HCT116 (cell line): ENCODE data around the gene HOXD9. TPM values are rescaled to one million over a fixed set of nuclear protein-coding genes. Genes with fewer than 3 reads are reported as not detected.

Source experiments
- ATAC-seq: fragments of 200-7000 bp; cut with Tn5 transposase; 2 replicates; pipeline ENCODE4 v1.9.1; 2020; ENCODE audit warnings: mild to moderate bottlenecking, moderate library complexity
- BruUV-seq: library from RNA; stranded (reverse); fragments of 400-500 nt; replicated peaks from 2 replicates; lab custom pipeline; 2021; lab: Mats Ljungman, UMichigan
- CTCF ChIA-PET: fragments of 300-600 bp; sonication (Branson Sonifier 250); formaldehyde crosslinking; loops from one replicate; lab custom pipeline; 2021; ENCODE audit warnings: antibody characterized with exemption; lab: Charles Lee
- POLR2A ChIA-PET: fragments of 300-600, 350-600 bp; sonication (Branson Sonifier 250); formaldehyde crosslinking; loops from one replicate; lab custom pipeline; 2021; ENCODE audit warnings: antibody characterized with exemption; lab: Charles Lee
- RAD21 ChIA-PET, 2 experiments: fragments of 300-600 bp; sonication (Branson Sonifier 250); formaldehyde crosslinking; loops; one replicate each; lab custom pipeline; 2023; ENCODE audit warnings: low total read pairs in 2 of 2; ENCODE audit not compliant: uncharacterized antibody in 2 of 2, unreplicated experiment in 2 of 2, low non-redundant PET in 1 of 2; lab: Charles Lee
- DNase-seq: peaks from one replicate; pipeline ENCODE4 v3.0.0-alpha.2; 2010; ENCODE audit warnings: low read depth, low spot score
- H2AFZ ChIP-seq: fragments of 200-600 bp; shearing (Covaris generic), sonication (generic); 2 replicates; pipeline ENCODE4 v1.6.1; 2017; ENCODE audit warnings: low read depth, mixed run types, mixed read lengths, antibody characterized with exemption, low read length; ENCODE audit not compliant: poor library complexity, severe bottlenecking
- H3K27ac ChIP-seq: 2 replicates; pipeline ENCODE4 v1.5.1; 2012; ENCODE audit warnings: low read depth, low read length
- H3K27me3 ChIP-seq: fragments of 200-600 bp; sonication (generic); 2 replicates; pipeline ENCODE4 v1.6.1; 2016; ENCODE audit warnings: mixed run types, low read length, mixed read lengths; ENCODE audit not compliant: insufficient read depth
- H3K36me3 ChIP-seq, 2 experiments: fragments of 200-500 bp in 1 of 2; fragments of 200-600 bp in 1 of 2; sonication (Bioruptor generic) in 1 of 2; sonication (generic) in 1 of 2; 2 replicates each; pipeline versions ENCODE4 v1.5.1 to v1.6.1; 2014 to 2016; ENCODE audit warnings: low read length in 2 of 2, inconsistent platforms in 1 of 2, mixed read lengths in 1 of 2, mixed run types in 1 of 2; ENCODE audit not compliant: insufficient read depth in 2 of 2, control insufficient read depth in 1 of 2
- H3K4me1 ChIP-seq, 2 experiments: fragments of 200-600 bp in 1 of 2; sonication (generic) in 1 of 2; 2 replicates each; pipeline versions ENCODE4 v1.5.1 to v1.6.1; 2012 to 2017; ENCODE audit warnings: low read length in 2 of 2, inconsistent platforms in 1 of 2, mild to moderate bottlenecking in 1 of 2, mixed read lengths in 1 of 2, mixed run types in 1 of 2, moderate library complexity in 1 of 2; ENCODE audit not compliant: insufficient read depth in 2 of 2, control insufficient read depth in 1 of 2
- H3K4me2 ChIP-seq: fragments of 200-600 bp; sonication (generic); 2 replicates; pipeline ENCODE4 v1.6.1; 2017; ENCODE audit warnings: mixed run types, low read length, mixed read lengths
- H3K4me3 ChIP-seq, 2 experiments: fragments of 200-600 bp in 1 of 2; sonication (generic) in 1 of 2; replicated peaks in 1 of 2; 2 replicates each; pipeline ENCODE4 v1.5.1; 2011 to 2016; ENCODE audit warnings: low read length in 2 of 2, control low read depth in 1 of 2, low read depth in 1 of 2, mild to moderate bottlenecking in 1 of 2, mixed read lengths in 1 of 2, mixed run types in 1 of 2
- H3K79me2 ChIP-seq: fragments of 200-600 bp; sonication (generic); 2 replicates; pipeline ENCODE4 v1.6.1; 2017; ENCODE audit warnings: mild to moderate bottlenecking, mixed run types, low read length, moderate library complexity, mixed read lengths; ENCODE audit not compliant: insufficient read depth
- H3K9ac ChIP-seq: fragments of 200-600 bp; sonication (generic); 2 replicates; pipeline ENCODE4 v1.6.1; 2016; ENCODE audit warnings: low read length, mixed read lengths
- H3K9me2 ChIP-seq: fragments of 200-600 bp; sonication (generic), shearing (Covaris generic); 2 replicates; pipeline ENCODE4 v1.6.1; 2017; ENCODE audit warnings: mixed run types, mild to moderate bottlenecking, moderate library complexity; ENCODE audit not compliant: insufficient read depth
- H3K9me3 ChIP-seq, 2 experiments: fragments of 200-500 bp in 1 of 2; fragments of 200-600 bp in 1 of 2; sonication (Bioruptor generic) in 1 of 2; sonication (generic) in 1 of 2; 2 replicates each; pipeline ENCODE4 v1.6.1; 2014 to 2017; ENCODE audit warnings: low read length in 2 of 2, mixed read lengths in 2 of 2, inconsistent platforms in 1 of 2, low read depth in 1 of 2, mild to moderate bottlenecking in 1 of 2, mixed run types in 1 of 2, moderate library complexity in 1 of 2; ENCODE audit not compliant: control insufficient read depth in 1 of 2, insufficient read depth in 1 of 2
- H4K20me1 ChIP-seq: fragments of 200-600 bp; sonication (generic), shearing (Covaris generic); 2 replicates; pipeline ENCODE4 v1.6.1; 2017; ENCODE audit warnings: mixed run types, mild to moderate bottlenecking, moderate library complexity; ENCODE audit not compliant: insufficient read depth
- EGR1 ChIP-seq: IDR thresholded peaks from 2 replicates; pipeline ENCODE4 v1.6.1; 2012; ENCODE audit warnings: low read depth
- EZH2phosphoT487 ChIP-seq: fragments of 200-600 bp; IDR thresholded peaks from 2 replicates; pipeline ENCODE4 v1.6.1; 2018; ENCODE audit warnings: antibody characterized with exemption, borderline replicate concordance
- FOSL1 ChIP-seq: IDR thresholded peaks from 2 replicates; pipeline ENCODE4 v1.6.1; 2012; ENCODE audit warnings: low read depth
- JUND ChIP-seq: IDR thresholded peaks from 2 replicates; pipeline ENCODE4 v1.6.1; 2012
- POLR2A ChIP-seq: IDR thresholded peaks from 2 replicates; pipeline ENCODE4 v1.7.0; 2011; ENCODE audit warnings: borderline replicate concordance; ENCODE audit not compliant: insufficient read depth, insufficient read length; ENCODE audit errors: extremely low read depth
- POLR2AphosphoS5 ChIP-seq: IDR thresholded peaks from 2 replicates; pipeline ENCODE4 v1.6.1; 2011; ENCODE audit warnings: mild to moderate bottlenecking, low read depth, low read length, moderate library complexity
- SIN3A ChIP-seq: IDR thresholded peaks from 2 replicates; pipeline ENCODE4 v1.6.1; 2012; ENCODE audit warnings: low read depth
- ZFX ChIP-seq: fragments of 450-650 bp; IDR thresholded peaks from 2 replicates; pipeline ENCODE4 v1.6.1; 2017
- intact Hi-C: fragments of 100-400 bp; cut with micrococcal nuclease; formaldehyde crosslinking; loops from 2 replicates; pipeline ENCODE4 v1.10.0; 2022
- total RNA-seq: library from RNA; stranded (reverse); gene quantifications from one replicate; pipeline ENCODE4 v1.2.1, GENCODE V29; 2021; ENCODE audit not compliant: unreplicated experiment
- TF ChIP-seq, protein P1 (sequence below): IDR thresholded peaks from 2 replicates; pipeline ENCODE4 v1.6.1; 2011; ENCODE audit warnings: mild to moderate bottlenecking, low read length, moderate library complexity; ENCODE audit not compliant: insufficient replicate concordance; ENCODE audit errors: extremely low read depth

The HOXD9 gene
- total RNA-seq, 1 experiment from 2014 or later = not detected

DNA sequence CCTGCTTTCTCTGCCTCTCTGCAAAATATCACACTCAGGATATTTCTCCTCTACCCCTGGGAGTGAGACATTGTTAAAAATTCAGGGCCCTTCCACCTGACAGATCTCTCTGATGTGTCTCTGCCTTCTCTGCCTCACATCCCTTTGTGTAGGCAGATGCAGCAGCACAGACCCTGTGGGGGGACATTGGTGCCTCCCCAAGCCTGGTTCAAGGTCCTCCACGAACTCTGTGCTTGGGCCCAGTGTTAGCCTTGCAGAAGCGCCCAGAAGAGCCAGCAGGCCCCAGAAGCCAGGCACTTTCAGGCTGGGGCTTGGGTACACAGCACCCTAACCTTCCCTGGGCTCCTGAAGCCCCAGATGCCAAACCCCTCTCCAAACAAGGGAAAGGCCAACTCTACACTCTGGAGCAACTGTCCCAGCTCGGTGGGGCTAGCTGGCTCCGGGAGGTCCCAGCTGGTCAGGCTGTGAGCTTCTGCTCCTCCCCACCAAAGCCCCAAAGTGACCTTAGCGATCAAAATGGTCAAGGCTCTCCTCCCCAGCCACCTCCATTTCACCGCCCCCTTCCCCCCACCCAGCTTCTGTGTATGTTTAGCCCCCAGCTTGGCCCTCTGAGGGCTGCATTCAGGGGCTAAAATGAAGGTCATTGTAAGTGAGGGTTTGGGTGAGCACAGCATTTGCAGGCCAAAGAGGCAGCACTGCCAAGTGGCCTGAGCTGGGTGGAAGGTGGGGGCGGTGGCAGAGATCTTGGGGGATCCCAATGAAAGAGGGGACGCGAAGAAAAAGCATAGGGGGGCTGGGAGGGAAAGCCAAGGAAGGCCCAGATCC, 2.6 kb downstream of the HOXD9 start:
- H2AFZ ChIP-seq = no peak overlapping the region
- H3K9ac ChIP-seq = no peak overlapping the region
- BruUV-seq = no TSS peak
- ChIA-PET CTCF (interaction anchor here (1.0 to 3.9 kb wide), 4 partner anchors 15 to 1024 kb away, joined by 4 to 31 read pairs (median 17); no protein-coding TSS in a partner anchor), POLR2A (no interaction called here), RAD21 (no interaction called here)
- no peak overlapping the region for H3K4me3 ChIP-seq
- H3K9me2 ChIP-seq = no peaks in the 10 kb centered on the region
- intact Hi-C loops = loop anchor here (5.0 kb wide), 3 partner anchors 707 to 1632 kb away; no protein-coding TSS in a partner anchor
- no peaks in the 10 kb centered on the region for H3K36me3 ChIP-seq
- H3K79me2 ChIP-seq = no peaks in the 10 kb centered on the region
- no peak for ATAC-seq
- no peaks in the 10 kb centered on the region for H3K27me3 ChIP-seq
- no peak overlapping the region for H3K4me2 ChIP-seq
- peaks cover 0 to 8% of the 10 kb centered on the region in 2 experiments; a peak in 2 of 4 replicates for H3K4me1 ChIP-seq
- no peaks in the 10 kb centered on the region for H3K9me3 ChIP-seq
- H3K27ac ChIP-seq = no peak overlapping the region
- H4K20me1 ChIP-seq = no peaks in the 10 kb centered on the region
- TF ChIP-seq EGR1 (no peak), JUND (no peak), EZH2phosphoT487 (no peak), SIN3A (no peak), POLR2A (no peak), POLR2AphosphoS5 (no peak), FOSL1 (no peak), ZFX (no peak)
- TF ChIP-seq, protein P1, sequence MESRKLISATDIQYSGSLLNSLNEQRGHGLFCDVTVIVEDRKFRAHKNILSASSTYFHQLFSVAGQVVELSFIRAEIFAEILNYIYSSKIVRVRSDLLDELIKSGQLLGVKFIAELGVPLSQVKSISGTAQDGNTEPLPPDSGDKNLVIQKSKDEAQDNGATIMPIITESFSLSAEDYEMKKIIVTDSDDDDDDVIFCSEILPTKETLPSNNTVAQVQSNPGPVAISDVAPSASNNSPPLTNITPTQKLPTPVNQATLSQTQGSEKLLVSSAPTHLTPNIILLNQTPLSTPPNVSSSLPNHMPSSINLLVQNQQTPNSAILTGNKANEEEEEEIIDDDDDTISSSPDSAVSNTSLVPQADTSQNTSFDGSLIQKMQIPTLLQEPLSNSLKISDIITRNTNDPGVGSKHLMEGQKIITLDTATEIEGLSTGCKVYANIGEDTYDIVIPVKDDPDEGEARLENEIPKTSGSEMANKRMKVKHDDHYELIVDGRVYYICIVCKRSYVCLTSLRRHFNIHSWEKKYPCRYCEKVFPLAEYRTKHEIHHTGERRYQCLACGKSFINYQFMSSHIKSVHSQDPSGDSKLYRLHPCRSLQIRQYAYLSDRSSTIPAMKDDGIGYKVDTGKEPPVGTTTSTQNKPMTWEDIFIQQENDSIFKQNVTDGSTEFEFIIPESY = no peak
- TF ChIP-seq, all 23 proteins: peak for 0
- no peak for DNase-seq
